K562 (cell line): ENCODE data around the gene TMSB4X. TPM values are rescaled to one million over a fixed set of nuclear protein-coding genes. Genes with fewer than 3 reads are reported as not detected.

ENCODE experiments used
- ADNP ChIP-seq: fragments of 200-800 bp; sonication (Bioruptor generic); IDR thresholded peaks from 2 replicates; pipeline ENCODE4 v1.6.1; 2016; ENCODE audit warnings: missing genetic modification characterization, missing compliant biosample characterization
- ATF3 ChIP-seq, 2 experiments: fragments of 450-650 bp in 1 of 2; sonication (generic) in 1 of 2; formaldehyde crosslinking in 1 of 2; IDR thresholded peaks in 1 of 2; conservative IDR thresholded peaks in 1 of 2; 2 replicates each; pipeline versions ENCODE4 v1.6.1 to v1.8.1; 2016 to 2023; ENCODE audit warnings: mild to moderate bottlenecking in 2 of 2, moderate library complexity in 2 of 2, inconsistent platforms in 1 of 2, missing genetic modification reagents in 1 of 2
- ATF7 ChIP-seq: fragments of 450-650 bp; IDR thresholded peaks from 2 replicates; pipeline ENCODE4 v1.7.1; 2014; ENCODE audit warnings: mild to moderate bottlenecking, moderate library complexity
- BCL6 ChIP-seq: fragments of 250-450 bp; sonication (Bioruptor Pico); IDR thresholded peaks from 2 replicates; pipeline ENCODE4 v1.4.0; 2020
- CBFB ChIP-seq: sonication (generic); formaldehyde crosslinking; IDR thresholded peaks from 2 replicates; pipeline ENCODE4 v1.4.0; 2020; ENCODE audit warnings: mild to moderate bottlenecking, missing genetic modification reagents
- COPS2 ChIP-seq: fragments of 450-650 bp; conservative IDR thresholded peaks from 2 replicates; pipeline ENCODE4 v1.6.1; 2016; ENCODE audit warnings: mild to moderate bottlenecking, moderate library complexity
- DPF2 ChIP-seq: fragments of 450-650 bp; IDR thresholded peaks from 2 replicates; pipeline ENCODE4 v1.6.1; 2016
- FUS ChIP-seq: fragments of 200-400 bp; formaldehyde crosslinking; optimal IDR thresholded peaks from 2 replicates; pipeline ENCODE3; 2017; ENCODE audit warnings: low read depth, low read length
- GTF2A2 ChIP-seq: IDR thresholded peaks from 2 replicates; pipeline ENCODE4 v1.6.1; 2016; ENCODE audit warnings: mild to moderate bottlenecking, missing genetic modification characterization, missing compliant biosample characterization
- HSF4 ChIP-seq: fragments of 250-450 bp; sonication (Bioruptor Pico); IDR thresholded peaks from 2 replicates; pipeline ENCODE4 v2.1.2; 2022; ENCODE audit warnings: mild to moderate bottlenecking, moderate library complexity, borderline replicate concordance
- KLF13 ChIP-seq: fragments of 450-650 bp; IDR thresholded peaks from 2 replicates; pipeline ENCODE4 v1.6.1; 2016; ENCODE audit warnings: missing genetic modification characterization, low read depth, mild to moderate bottlenecking, missing compliant biosample characterization, moderate library complexity, borderline replicate concordance
- MAX ChIP-seq: sonication (generic); formaldehyde crosslinking; IDR thresholded peaks from 2 replicates; pipeline ENCODE4 v1.9.0; 2022; ENCODE audit warnings: mild to moderate bottlenecking, missing genetic modification reagents
- NR2C2 ChIP-seq, 2 experiments: fragments of 200-800 bp in 1 of 2; sonication (Bioruptor generic) in 1 of 2; sonication (generic) in 1 of 2; formaldehyde crosslinking in 1 of 2; IDR thresholded peaks; 2 replicates each; pipeline versions ENCODE4 v1.6.1 to v1.8.0; 2016 to 2022; ENCODE audit warnings: mild to moderate bottlenecking in 1 of 2, missing compliant biosample characterization in 1 of 2, missing genetic modification characterization in 1 of 2, missing genetic modification reagents in 1 of 2
- SIN3A ChIP-seq, 2 experiments: fragments of 150-350 bp in 1 of 2; IDR thresholded peaks; 2 replicates each; pipeline ENCODE4 v1.6.1; 2011 to 2016; ENCODE audit warnings: borderline replicate concordance in 2 of 2, low read depth in 2 of 2, low read length in 2 of 2, mild to moderate bottlenecking in 2 of 2, moderate library complexity in 2 of 2; ENCODE audit not compliant: control insufficient read depth in 1 of 2
- TCF7L2 ChIP-seq: fragments of 150-350 bp; IDR thresholded peaks from 2 replicates; pipeline ENCODE4 v1.6.1; 2016; ENCODE audit warnings: low read depth, mild to moderate bottlenecking, low read length, moderate library complexity
- TEAD4 ChIP-seq, 2 experiments: sonication (generic) in 1 of 2; formaldehyde crosslinking in 1 of 2; IDR thresholded peaks; 2 replicates each; pipeline versions ENCODE4 v1.6.1 to v1.8.0; 2012 to 2022; ENCODE audit warnings: borderline replicate concordance in 1 of 2, inconsistent platforms in 1 of 2, low read length in 1 of 2, mild to moderate bottlenecking in 1 of 2, missing genetic modification reagents in 1 of 2
- THAP7 ChIP-seq: fragments of 250-450 bp; sonication (Bioruptor Pico); IDR thresholded peaks from 2 replicates; pipeline ENCODE4 v1.5.0; 2021
- U2AF1 ChIP-seq: fragments of 200-400 bp; formaldehyde crosslinking; optimal IDR thresholded peaks from 2 replicates; pipeline ENCODE3; 2017; ENCODE audit warnings: mild to moderate bottlenecking, low read depth, low read length, moderate library complexity
- USF1 ChIP-seq: sonication (generic); formaldehyde crosslinking; IDR thresholded peaks from 2 replicates; pipeline ENCODE4 v1.9.0; 2022; ENCODE audit warnings: mild to moderate bottlenecking, missing genetic modification reagents
- ZBTB49 ChIP-seq: sonication (generic); formaldehyde crosslinking; IDR thresholded peaks from 2 replicates; pipeline ENCODE4 v1.8.0; 2022; ENCODE audit warnings: missing genetic modification reagents, mild to moderate bottlenecking, borderline replicate concordance
- ZFX ChIP-seq: sonication (generic); formaldehyde crosslinking; IDR thresholded peaks from 2 replicates; pipeline ENCODE4 v1.8.0; 2022; ENCODE audit warnings: mild to moderate bottlenecking, missing genetic modification reagents, moderate library complexity
- ZNF436 ChIP-seq: fragments of 250-450, 450-650 bp; sonication (Bioruptor Pico); formaldehyde crosslinking; IDR thresholded peaks from 2 replicates; pipeline ENCODE4 v1.7.0; 2020; ENCODE audit warnings: mild to moderate bottlenecking
- ZNF695 ChIP-seq: fragments of 450-650 bp; formaldehyde crosslinking; IDR thresholded peaks from 2 replicates; pipeline ENCODE4 v1.4.0; 2020; ENCODE audit warnings: mild to moderate bottlenecking, moderate library complexity
- polyA plus RNA-seq, 8 experiments: library from polyadenylated mRNA; depleted of rRNA in 4 of 8; stranded (reverse) in 5 of 8; unstranded in 3 of 8; fragments of >200 nt; fragmentation: Nextera tagmentation in 2 of 8; fragmentation: Illumina TruSeq in 1 of 8; extraction: Ambion mirVana in 2 of 8; extraction: Trizol in 1 of 8; gene quantifications; 2 replicates each; pipeline versions ENCODE4 v1.2.1 to v1.2.3, GENCODE V29; 2011 to 2014; ENCODE audit warnings: inconsistent platforms in 1 of 8, missing spikeins in 1 of 8
- total RNA-seq, 7 experiments: library from RNA; depleted of rRNA in 6 of 7; stranded (reverse); fragments of >200 nt in 6 of 7; fragmentation: Illumina TruSeq in 2 of 7; extraction: Trizol in 2 of 7; gene quantifications; 2 replicates each; pipeline versions ENCODE4 v1.2.1 to v1.2.3, GENCODE V29; 2011 to 2021; ENCODE audit warnings: low replicate concordance in 1 of 7

Gene TMSB4X
- total and polyA plus RNA-seq, 9 of the 15 experiments (the other 6 are each of a cell fraction or from before 2014, with no cell fraction given), result 1,035 to 2,035 (median 1,529) TPM

GRCh38 chrX:12988797-12989196 is 13.9 kb downstream of the TMSB4X start (continued):
- TF ChIP-seq ADNP (tag), result no peak
- TF ChIP-seq FUS, result no peak
- TF ChIP-seq THAP7 (CRISPR knock-in tag), result no peak
- no peak for TF ChIP-seq BCL6 (CRISPR knock-in tag)
- no peak for TF ChIP-seq ZBTB49 (CRISPR knock-in tag)
- TF ChIP-seq TEAD4 (IDR thresholded peaks at IDR 0.05; ENCODE audit: low read length), result peak; percentile 85
- TF ChIP-seq TEAD4 (CRISPR knock-in tag; IDR thresholded peaks at IDR 0.05; ENCODE audit: borderline replicate concordance), result no peak
- no peak for TF ChIP-seq CBFB (CRISPR knock-in tag)
- TF ChIP-seq SIN3A (IDR thresholded peaks at IDR 0.05; ENCODE audit: borderline replicate concordance in 2 of 2, control insufficient read depth in 1 of 2, low read depth in 2 of 2, low read length in 2 of 2), result no peak
- TF ChIP-seq NR2C2 (CRISPR knock-in tag; IDR thresholded peaks at IDR 0.05), result no peak
- TF ChIP-seq NR2C2 (tag; IDR thresholded peaks at IDR 0.05), result no peak
- no peak for TF ChIP-seq ZNF695 (CRISPR knock-in tag)
- no peak for TF ChIP-seq KLF13 (tag)
- TF ChIP-seq U2AF1, result no peak
- no peak for TF ChIP-seq GTF2A2 (tag)
- TF ChIP-seq ATF7, result peak; percentile 51; the same call in 1 of the 2 replicates
- no peak for TF ChIP-seq ZNF436 (CRISPR knock-in tag)
- no peak for TF ChIP-seq ZFX (CRISPR knock-in tag)
- no peak for TF ChIP-seq COPS2
- peak; percentile 92 for TF ChIP-seq ATF3 (IDR thresholded peaks at IDR 0.05)
- peak; percentile 64; the same call in 1 of the 2 replicates for TF ChIP-seq ATF3 (CRISPR knock-in tag; conservative IDR thresholded peaks at IDR 0.05)
- TF ChIP-seq USF1 (CRISPR knock-in tag), result no peak
- TF ChIP-seq HSF4 (CRISPR knock-in tag), result no peak
- TF ChIP-seq TCF7L2, result no peak
- peak; percentile 63 for TF ChIP-seq DPF2
- no peak for TF ChIP-seq MAX (CRISPR knock-in tag)
